Neural cell (in vitro differentiated cells): ENCODE data around the gene RNF123. TPM values are rescaled to one million over a fixed set of nuclear protein-coding genes. Genes with fewer than 3 reads are reported as not detected.

Experiments
- H2AFZ ChIP-seq: fragments of 200-600, 300-800 bp; sonication (generic), shearing (Covaris generic); 2 replicates; pipeline ENCODE4 v1.6.0; 2014; ENCODE audit warnings: low read depth, mild to moderate bottlenecking, antibody characterized with exemption, low read length, moderate library complexity
- H3F3A ChIP-seq: fragments of 200-600 bp; shearing (Covaris generic); 2 replicates; pipeline ENCODE4 v1.6.1; 2016; ENCODE audit warnings: mild to moderate bottlenecking, moderate library complexity, mixed read lengths, antibody characterized with exemption, low read length; ENCODE audit not compliant: insufficient read depth, poor library complexity, severe bottlenecking
- H3K27ac ChIP-seq: fragments of 200-600, 300-800 bp; sonication (generic), shearing (Covaris generic); 2 replicates; pipeline ENCODE4 v1.5.1; 2014; ENCODE audit warnings: mild to moderate bottlenecking, low read length, moderate library complexity
- H3K27me3 ChIP-seq: fragments of 300-800, 200-600 bp; sonication (generic), shearing (Covaris generic); 2 replicates; pipeline ENCODE4 v1.6.0; 2014; ENCODE audit warnings: mild to moderate bottlenecking, low read depth, low read length, moderate library complexity; ENCODE audit not compliant: insufficient read depth
- H3K36me3 ChIP-seq: fragments of 300-800, 200-600 bp; sonication (generic), shearing (Covaris generic); 2 replicates; pipeline ENCODE4 v1.5.1; 2014; ENCODE audit warnings: mild to moderate bottlenecking, antibody characterized with exemption, low read length, moderate library complexity; ENCODE audit not compliant: insufficient read depth
- H3K4me2 ChIP-seq: fragments of 300-800, 200-600 bp; sonication (generic), shearing (Covaris generic); 2 replicates; pipeline ENCODE4 v1.6.0; 2014; ENCODE audit warnings: mild to moderate bottlenecking, low read length
- H3K4me3 ChIP-seq: fragments of 300-800, 200-600 bp; sonication (generic), shearing (Covaris generic); 2 replicates; pipeline ENCODE4 v1.5.1; 2014; ENCODE audit warnings: mild to moderate bottlenecking, low read length, moderate library complexity
- H3K79me2 ChIP-seq: fragments of 200-600 bp; shearing (Covaris generic); replicated peaks from 2 replicates; pipeline ENCODE4 v1.6.0; 2014; ENCODE audit warnings: mild to moderate bottlenecking, low read length, moderate library complexity; ENCODE audit not compliant: insufficient read depth
- H3K9ac ChIP-seq: fragments of 300-800, 200-600 bp; sonication (generic), shearing (Covaris generic); 2 replicates; pipeline ENCODE4 v1.6.1; 2016; ENCODE audit warnings: mild to moderate bottlenecking, low read length, mixed read lengths
- H3K9me2 ChIP-seq: fragments of 200-600 bp; shearing (Covaris generic); 2 replicates; pipeline ENCODE4 v1.6.1; 2016; ENCODE audit warnings: mild to moderate bottlenecking, low read length, mixed read lengths; ENCODE audit not compliant: insufficient read depth
- H3K9me3 ChIP-seq: fragments of 200-600, 300-800 bp; sonication (generic), shearing (Covaris generic); 2 replicates; pipeline ENCODE4 v1.6.1; 2016; ENCODE audit warnings: mild to moderate bottlenecking, mixed run types, low read length, moderate library complexity, mixed read lengths
- H4K20me1 ChIP-seq: fragments of 200-600 bp; shearing (Covaris generic); 2 replicates; pipeline ENCODE4 v1.6.1; 2016; ENCODE audit warnings: mild to moderate bottlenecking, mixed run types; ENCODE audit not compliant: insufficient read depth
- EP300 ChIP-seq: fragments of 450-650 bp; conservative IDR thresholded peaks from 2 replicates; pipeline ENCODE4 v1.6.1; 2014; ENCODE audit warnings: antibody characterized with exemption, mild to moderate bottlenecking, moderate library complexity; ENCODE audit not compliant: poor library complexity, severe bottlenecking
- EZH2 ChIP-seq: fragments of 200-600, 300-800 bp; shearing (Covaris generic), sonication (generic); IDR thresholded peaks from 2 replicates; pipeline ENCODE4 v1.6.1; 2014; ENCODE audit warnings: antibody characterized with exemption, low read length, borderline replicate concordance, mild to moderate bottlenecking; ENCODE audit not compliant: insufficient read depth, poor library complexity, severe bottlenecking
- MXI1 ChIP-seq: fragments of 450-650 bp; conservative IDR thresholded peaks from 2 replicates; pipeline ENCODE4 v1.6.1; 2014; ENCODE audit warnings: antibody characterized with exemption, mild to moderate bottlenecking; ENCODE audit not compliant: poor library complexity, severe bottlenecking
- POLR2AphosphoS5 ChIP-seq: IDR thresholded peaks from 2 replicates; pipeline ENCODE4 v1.6.1; 2012
- RAD21 ChIP-seq: fragments of 450-650 bp; conservative IDR thresholded peaks from 2 replicates; pipeline ENCODE4 v1.6.1; 2014; ENCODE audit warnings: antibody characterized with exemption, mild to moderate bottlenecking, moderate library complexity
- SMC3 ChIP-seq: fragments of 450-650 bp; conservative IDR thresholded peaks from 2 replicates; pipeline ENCODE4 v1.6.1; 2014; ENCODE audit warnings: antibody characterized with exemption, mild to moderate bottlenecking, moderate library complexity; ENCODE audit not compliant: poor library complexity
- TAF1 ChIP-seq: IDR thresholded peaks from 2 replicates; pipeline ENCODE4 v1.6.1; 2012; ENCODE audit warnings: low read depth
- polyA plus RNA-seq: library from polyadenylated mRNA; depleted of rRNA; stranded (reverse); fragments of >200 nt; gene quantifications from 2 replicates; pipeline ENCODE4 v1.2.3, GENCODE V29; 2014
- TF ChIP-seq, protein P1 (sequence below): IDR thresholded peaks from 2 replicates; pipeline ENCODE4 v1.6.1; 2012; ENCODE audit warnings: borderline replicate concordance
- TF ChIP-seq, protein P2 (sequence below): fragments of 450-650 bp; IDR thresholded peaks from 2 replicates; pipeline ENCODE4 v1.5.1; 2014; ENCODE audit warnings: antibody characterized with exemption, mild to moderate bottlenecking, moderate library complexity; ENCODE audit not compliant: poor library complexity, severe bottlenecking

RNF123 gene
- polyA plus RNA-seq, 1 donor from 2014 or later = 27.4 TPM

DNA sequence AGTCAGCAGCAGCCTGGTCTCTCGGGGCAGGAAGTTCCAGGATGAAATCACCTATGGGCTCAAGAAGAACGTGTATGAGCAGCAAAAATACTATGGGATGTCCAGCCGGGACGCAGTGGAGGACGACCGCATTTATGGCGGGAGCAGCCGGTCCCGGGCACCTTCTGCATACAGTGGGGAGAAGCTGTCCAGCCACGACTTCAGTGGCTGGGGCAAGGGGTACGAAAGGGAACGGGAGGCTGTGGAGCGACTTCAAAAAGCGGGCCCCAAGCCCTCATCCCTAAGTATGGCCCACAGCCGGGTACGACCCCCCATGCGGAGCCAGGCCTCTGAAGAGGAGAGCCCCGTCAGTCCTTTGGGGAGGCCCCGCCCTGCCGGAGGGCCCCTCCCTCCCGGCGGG lies 27.3 kb upstream of the RNF123 start:
- H4K20me1 ChIP-seq = no peaks in the 10 kb centered on the region
- no peaks in the 10 kb centered on the region for H3K36me3 ChIP-seq
- no peak overlapping the region for H3K27ac ChIP-seq

DNA sequence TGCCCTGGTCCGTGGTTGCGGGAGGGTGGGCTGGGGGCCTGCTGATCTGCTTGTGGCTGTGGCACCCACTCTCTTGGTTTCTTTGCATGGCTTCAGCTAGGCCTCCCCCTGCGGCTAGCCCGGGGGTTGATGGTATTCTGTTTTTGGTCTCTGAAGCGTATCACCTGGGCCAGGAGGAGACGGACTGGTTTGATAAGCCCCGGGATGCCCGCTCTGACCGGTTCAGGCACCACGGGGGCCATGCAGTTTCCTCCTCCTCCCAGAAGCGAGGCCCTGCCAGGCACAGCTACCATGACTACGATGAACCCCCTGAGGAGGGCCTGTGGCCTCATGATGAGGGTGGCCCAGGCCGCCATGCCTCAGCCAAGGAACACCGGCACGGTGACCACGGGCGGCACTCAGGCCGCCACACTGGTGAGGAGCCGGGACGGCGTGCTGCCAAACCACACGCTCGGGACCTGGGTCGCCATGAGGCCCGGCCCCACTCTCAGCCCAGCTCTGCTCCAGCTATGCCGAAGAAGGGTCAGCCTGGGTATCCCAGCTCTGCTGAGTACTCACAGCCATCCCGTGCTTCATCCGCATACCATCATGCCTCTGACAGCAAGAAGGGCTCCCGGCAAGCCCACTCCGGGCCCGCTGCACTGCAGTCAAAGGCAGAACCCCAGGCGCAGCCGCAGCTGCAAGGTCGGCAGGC lies 26.5 kb upstream of the RNF123 start:
- Histone ChIP-seq H3K9ac (no peak overlapping the region), H2AFZ (no peak overlapping the region), H3K79me2 (no peaks in the 10 kb centered on the region), H3K9me3 (no peaks in the 10 kb centered on the region), H3K4me3 (no peak overlapping the region), H4K20me1 (no peaks in the 10 kb centered on the region), H3F3A (no peaks in the 10 kb centered on the region), H3K36me3 (no peaks in the 10 kb centered on the region), H3K4me2 (no peak overlapping the region), H3K9me2 (no peaks in the 10 kb centered on the region), H3K27me3 (no peaks in the 10 kb centered on the region), H3K27ac (no peak overlapping the region)
- TF ChIP-seq POLR2AphosphoS5 = no peak
- TF ChIP-seq EZH2 = no peak
- no peak for TF ChIP-seq RAD21
- TF ChIP-seq EP300 = no peak
- TF ChIP-seq, protein P1, sequence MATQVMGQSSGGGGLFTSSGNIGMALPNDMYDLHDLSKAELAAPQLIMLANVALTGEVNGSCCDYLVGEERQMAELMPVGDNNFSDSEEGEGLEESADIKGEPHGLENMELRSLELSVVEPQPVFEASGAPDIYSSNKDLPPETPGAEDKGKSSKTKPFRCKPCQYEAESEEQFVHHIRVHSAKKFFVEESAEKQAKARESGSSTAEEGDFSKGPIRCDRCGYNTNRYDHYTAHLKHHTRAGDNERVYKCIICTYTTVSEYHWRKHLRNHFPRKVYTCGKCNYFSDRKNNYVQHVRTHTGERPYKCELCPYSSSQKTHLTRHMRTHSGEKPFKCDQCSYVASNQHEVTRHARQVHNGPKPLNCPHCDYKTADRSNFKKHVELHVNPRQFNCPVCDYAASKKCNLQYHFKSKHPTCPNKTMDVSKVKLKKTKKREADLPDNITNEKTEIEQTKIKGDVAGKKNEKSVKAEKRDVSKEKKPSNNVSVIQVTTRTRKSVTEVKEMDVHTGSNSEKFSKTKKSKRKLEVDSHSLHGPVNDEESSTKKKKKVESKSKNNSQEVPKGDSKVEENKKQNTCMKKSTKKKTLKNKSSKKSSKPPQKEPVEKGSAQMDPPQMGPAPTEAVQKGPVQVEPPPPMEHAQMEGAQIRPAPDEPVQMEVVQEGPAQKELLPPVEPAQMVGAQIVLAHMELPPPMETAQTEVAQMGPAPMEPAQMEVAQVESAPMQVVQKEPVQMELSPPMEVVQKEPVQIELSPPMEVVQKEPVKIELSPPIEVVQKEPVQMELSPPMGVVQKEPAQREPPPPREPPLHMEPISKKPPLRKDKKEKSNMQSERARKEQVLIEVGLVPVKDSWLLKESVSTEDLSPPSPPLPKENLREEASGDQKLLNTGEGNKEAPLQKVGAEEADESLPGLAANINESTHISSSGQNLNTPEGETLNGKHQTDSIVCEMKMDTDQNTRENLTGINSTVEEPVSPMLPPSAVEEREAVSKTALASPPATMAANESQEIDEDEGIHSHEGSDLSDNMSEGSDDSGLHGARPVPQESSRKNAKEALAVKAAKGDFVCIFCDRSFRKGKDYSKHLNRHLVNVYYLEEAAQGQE = no peak
- no peak for TF ChIP-seq MXI1
- TF ChIP-seq TAF1 = no peak
- TF ChIP-seq, protein P2, sequence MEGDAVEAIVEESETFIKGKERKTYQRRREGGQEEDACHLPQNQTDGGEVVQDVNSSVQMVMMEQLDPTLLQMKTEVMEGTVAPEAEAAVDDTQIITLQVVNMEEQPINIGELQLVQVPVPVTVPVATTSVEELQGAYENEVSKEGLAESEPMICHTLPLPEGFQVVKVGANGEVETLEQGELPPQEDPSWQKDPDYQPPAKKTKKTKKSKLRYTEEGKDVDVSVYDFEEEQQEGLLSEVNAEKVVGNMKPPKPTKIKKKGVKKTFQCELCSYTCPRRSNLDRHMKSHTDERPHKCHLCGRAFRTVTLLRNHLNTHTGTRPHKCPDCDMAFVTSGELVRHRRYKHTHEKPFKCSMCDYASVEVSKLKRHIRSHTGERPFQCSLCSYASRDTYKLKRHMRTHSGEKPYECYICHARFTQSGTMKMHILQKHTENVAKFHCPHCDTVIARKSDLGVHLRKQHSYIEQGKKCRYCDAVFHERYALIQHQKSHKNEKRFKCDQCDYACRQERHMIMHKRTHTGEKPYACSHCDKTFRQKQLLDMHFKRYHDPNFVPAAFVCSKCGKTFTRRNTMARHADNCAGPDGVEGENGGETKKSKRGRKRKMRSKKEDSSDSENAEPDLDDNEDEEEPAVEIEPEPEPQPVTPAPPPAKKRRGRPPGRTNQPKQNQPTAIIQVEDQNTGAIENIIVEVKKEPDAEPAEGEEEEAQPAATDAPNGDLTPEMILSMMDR = no peak
- TF ChIP-seq SMC3 = no peak

More for the DNA sequence above, 27.3 kb upstream of the RNF123 start:
- H3K9ac ChIP-seq = no peak overlapping the region
- TF ChIP-seq, protein P2 = no peak
- no peak for TF ChIP-seq SMC3
- TF ChIP-seq, protein P1 = no peak
- TF ChIP-seq TAF1 = no peak
- TF ChIP-seq EZH2 = no peak
- TF ChIP-seq RAD21 = no peak
- TF ChIP-seq MXI1 = no peak
- TF ChIP-seq POLR2AphosphoS5 = no peak
- TF ChIP-seq EP300 = no peak
- no peak overlapping the region for H3K4me2 ChIP-seq
- no peaks in the 10 kb centered on the region for H3K79me2 ChIP-seq
- H2AFZ ChIP-seq = no peak overlapping the region
- no peaks in the 10 kb centered on the region for H3K27me3 ChIP-seq
- H3F3A ChIP-seq = no peaks in the 10 kb centered on the region
- H3K4me3 ChIP-seq = no peak overlapping the region
- no peaks in the 10 kb centered on the region for H3K9me2 ChIP-seq
- H3K9me3 ChIP-seq = no peaks in the 10 kb centered on the region
